Stimulated activated CD8-positive, alpha-beta memory T cell treated with anti-CD3 and anti-CD28 coated beads, Interleukin-4, amount 100 ng/mL, for 24 hours (primary cell): ENCODE measurements around the gene SKP1.
A peak's percentile ranks its signal among the peaks of the same experiment; 100 is the strongest.

Experiments used
- DNase-seq: peaks from one replicate; pipeline ENCODE4 v3.0.0-alpha.2; 2020; ENCODE audit warnings: low read depth

The SKP1 gene

GRCh38 chr5:134113902-134114875 is 62.6 kb downstream of the SKP1 start, which contains the start of gene TCF7:
Gene TCF7 (plus strand): TSS chr5:134114681. CDS start chr5:134114907, 226 bp downstream.
- DNase-seq, result no peak

- no peak for DNase-seq
These were observed 63.3 kb downstream of the SKP1 start for GRCh38 chr5:134113363-134113889.

- no peak for DNase-seq
These were observed 63.9 kb downstream of the SKP1 start for GRCh38 chr5:134112726-134113362.

- no peak for DNase-seq
These were observed 64.8 kb downstream of the SKP1 start for GRCh38 chr5:134111741-134112647.

- DNase-seq, result no peak
These were observed 66.4 kb downstream of the SKP1 start for GRCh38 chr5:134110382-134110781.

GRCh38 chr5:134107779-134108178 is 69.0 kb downstream of the SKP1 start:
- no peak for DNase-seq

DNA sequence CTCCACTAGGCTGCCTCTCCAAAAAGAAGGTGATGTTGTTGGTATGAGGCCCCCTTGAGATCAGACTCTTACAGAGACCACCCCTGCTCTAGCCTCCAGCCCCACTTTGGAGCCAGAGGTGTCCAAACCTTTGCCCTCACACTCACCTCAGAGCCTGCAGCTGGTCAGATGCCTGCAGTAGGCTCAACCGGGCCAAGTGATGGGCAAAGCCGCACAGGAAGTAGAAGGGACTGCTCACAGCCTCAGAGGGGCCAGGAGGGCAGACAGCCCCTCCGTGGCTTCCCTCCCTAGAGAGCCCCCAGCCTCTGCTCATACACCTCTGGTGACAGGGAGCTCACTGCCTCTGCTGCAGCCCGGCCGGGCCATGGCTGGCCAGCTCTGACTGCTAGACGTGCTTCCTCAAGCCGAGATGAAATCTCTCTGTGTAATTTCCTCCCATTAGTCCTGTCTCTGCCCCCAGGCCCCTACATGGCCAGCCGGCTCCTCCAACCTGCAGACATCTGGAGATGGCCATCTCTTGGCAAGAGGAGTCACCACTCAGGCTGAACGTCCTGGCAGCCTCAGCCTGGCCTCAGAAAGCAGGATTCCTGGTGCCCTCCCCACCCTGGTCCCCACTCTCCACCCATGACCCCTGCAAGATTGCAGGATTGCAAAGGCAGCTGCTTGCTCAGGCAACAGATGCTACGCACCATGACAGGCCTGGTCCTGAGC is 69.6 kb downstream of the SKP1 start:
- DNase-seq, result no peak

DNA sequence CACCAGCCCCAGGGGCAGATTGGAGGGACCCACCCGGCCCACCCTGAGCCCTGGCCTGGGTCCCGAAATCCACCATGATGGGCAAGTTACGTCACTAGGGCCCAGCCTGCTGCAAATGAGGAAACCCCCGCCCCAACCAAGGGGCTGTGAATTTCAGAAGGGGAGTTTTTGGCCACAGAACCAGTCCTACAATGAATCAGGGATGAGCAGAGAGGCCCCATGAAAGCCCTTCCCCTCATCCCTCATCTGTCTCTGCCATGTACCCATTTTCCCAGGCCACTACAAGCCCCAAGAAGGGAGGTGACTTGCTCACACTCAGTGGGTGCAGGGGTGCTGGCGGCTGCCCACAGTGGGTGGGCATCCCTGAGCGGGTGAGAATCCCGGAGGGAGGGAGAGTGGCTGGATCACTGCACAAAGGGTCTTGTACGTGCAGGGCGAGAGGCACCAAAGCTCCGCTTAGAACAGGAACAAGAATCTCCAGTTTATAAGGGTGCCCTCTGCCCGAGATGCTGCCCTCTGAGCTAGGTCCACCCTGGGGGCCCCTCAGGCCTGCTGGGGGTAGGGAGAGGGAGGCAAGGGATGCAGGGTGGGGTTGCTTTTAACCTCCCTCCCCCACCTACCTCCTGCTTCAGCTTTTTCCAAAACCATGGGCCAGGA is 72.6 kb downstream of the SKP1 start:
- DNase-seq, result no peak

DNA sequence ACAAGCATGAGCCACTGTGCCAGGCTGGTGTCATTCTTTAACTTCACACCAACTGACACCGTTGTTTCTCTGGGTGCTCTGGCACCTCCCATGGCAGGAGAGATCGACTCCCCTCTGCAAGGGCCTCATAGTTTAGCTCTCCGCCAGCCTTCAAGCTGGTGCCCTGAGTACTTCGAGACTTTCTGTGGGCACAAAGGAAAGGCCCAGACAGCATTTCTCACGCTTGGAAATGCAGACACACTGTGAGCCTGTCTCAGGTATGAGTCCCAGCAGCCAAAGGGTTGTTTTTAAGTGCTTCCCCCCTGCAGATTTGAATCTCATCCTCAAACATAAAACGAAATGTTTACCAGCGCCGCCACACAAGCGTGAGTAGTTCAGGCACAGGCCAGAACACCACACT is 73.4 kb downstream of the SKP1 start:
- no peak for DNase-seq

DNA sequence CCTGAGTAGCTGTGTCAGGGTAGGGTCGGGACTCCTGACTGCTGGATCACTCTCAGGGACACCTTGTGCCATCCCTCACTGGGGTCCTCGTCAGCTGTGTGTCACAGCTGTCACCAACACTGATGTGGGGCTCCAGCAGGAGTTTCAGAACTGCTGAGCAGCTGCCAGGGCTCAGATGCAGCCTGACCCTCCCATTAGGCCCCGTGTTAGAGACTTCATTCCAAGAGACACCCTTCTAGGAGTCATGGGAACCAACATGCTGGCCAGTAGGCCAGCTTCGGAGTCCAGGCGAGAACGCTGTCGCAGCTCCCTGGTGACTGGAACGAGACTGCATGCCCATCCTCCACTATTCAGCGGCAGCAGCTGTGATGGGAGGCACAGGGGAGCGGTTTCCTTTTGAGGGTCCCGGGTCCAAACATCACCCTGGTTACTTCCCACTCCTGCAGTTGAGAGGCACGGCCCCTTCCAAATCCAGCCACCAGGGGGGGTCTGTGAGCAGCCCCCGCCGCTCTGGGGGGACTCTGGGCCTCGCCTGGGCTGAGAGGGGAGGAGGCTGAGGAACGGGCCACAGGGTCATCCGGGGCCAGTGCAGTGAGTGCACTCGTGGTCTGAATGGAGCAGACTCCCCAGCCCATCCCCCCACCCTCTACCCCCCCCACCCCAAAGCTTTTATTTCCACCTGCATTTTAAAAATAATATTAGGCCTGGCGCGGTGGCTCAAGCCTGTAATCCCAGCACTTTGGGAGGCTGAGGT is 74.9 kb downstream of the SKP1 start:
- peak; percentile 66 for DNase-seq

DNA sequence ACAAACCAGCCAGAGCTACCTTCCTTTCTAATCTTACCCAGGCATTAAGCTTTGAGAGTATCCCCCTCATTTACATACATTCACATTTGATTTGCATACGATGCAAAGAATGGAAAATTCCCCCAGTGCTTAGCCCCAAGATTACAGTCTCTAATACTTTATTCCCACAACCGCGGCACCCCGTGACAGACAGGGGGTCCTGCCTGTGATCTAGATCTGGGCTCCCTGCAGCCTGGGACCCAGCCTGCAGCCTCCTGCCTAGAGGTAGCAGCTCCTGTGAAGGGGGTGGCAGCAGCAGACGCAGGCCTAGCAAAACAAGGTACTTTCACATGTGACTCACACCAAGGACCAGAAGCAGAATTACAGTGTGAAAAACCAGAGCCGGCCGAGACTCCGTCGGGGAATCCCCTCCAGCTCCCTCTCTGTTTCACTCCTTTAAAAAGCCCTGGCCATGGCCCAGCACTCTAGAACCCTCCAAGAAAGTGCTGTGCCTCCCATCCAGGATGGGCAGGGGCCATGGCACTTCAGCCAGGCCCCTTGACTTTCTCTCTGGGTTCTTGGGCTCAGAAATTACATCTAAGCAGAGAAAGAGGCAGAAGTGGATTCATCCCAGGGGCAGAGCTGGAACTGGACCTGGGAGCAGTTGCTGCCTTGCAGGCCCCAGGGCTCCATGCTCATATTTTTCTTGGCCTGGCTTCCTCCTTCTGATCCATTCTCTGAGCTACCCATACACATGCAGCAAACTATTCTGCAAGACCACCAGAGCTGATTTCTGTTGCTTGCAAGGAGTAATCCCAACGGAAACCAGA is 76.3 kb downstream of the SKP1 start:
- peak; percentile 70 for DNase-seq

- DNase-seq, result no peak
These were observed 76.8 kb downstream of the SKP1 start for GRCh38 chr5:134099939-134100282.

- DNase-seq, result no peak
These were observed 77.4 kb downstream of the SKP1 start for GRCh38 chr5:134099288-134099872.
